K562 (cell line): ENCODE data around the gene ZNF124.
"Not testable (repeated sequence)": the region's sequence is repeated elsewhere in the genome, so short reads cannot be mapped to it uniquely, and the experiment has no call there.

ENCODE experiments used
- ARHGAP35 ChIP-seq: fragments of 450-650 bp; IDR thresholded peaks from 2 replicates; pipeline ENCODE4 v1.6.1; 2018; ENCODE audit not compliant: partially characterized antibody
- ESRRA ChIP-seq: fragments of 450-650 bp; IDR thresholded peaks from 2 replicates; pipeline ENCODE4 v1.6.1; 2014; ENCODE audit warnings: low read depth, mild to moderate bottlenecking, moderate library complexity, borderline replicate concordance
- GATAD2B ChIP-seq: fragments of 450-650 bp; IDR thresholded peaks from 2 replicates; pipeline ENCODE4 v1.6.1; 2017; ENCODE audit warnings: mild to moderate bottlenecking, borderline replicate concordance
- GTF2A2 ChIP-seq: IDR thresholded peaks from 2 replicates; pipeline ENCODE4 v1.6.1; 2016; ENCODE audit warnings: mild to moderate bottlenecking, missing genetic modification characterization, missing compliant biosample characterization
- HMG20B ChIP-seq: fragments of 250-450 bp; sonication (Bioruptor Pico); IDR thresholded peaks from 2 replicates; pipeline ENCODE4 v1.5.0; 2021; ENCODE audit warnings: mild to moderate bottlenecking
- POLR2H ChIP-seq: IDR thresholded peaks from 2 replicates; pipeline ENCODE4 v1.6.1; 2016; ENCODE audit warnings: missing genetic modification characterization, low read depth, mild to moderate bottlenecking, control low read depth, missing compliant biosample characterization, moderate library complexity
- ZNF583 ChIP-seq: fragments of 250-450 bp; sonication (Bioruptor Pico); IDR thresholded peaks from 2 replicates; pipeline ENCODE4 v1.4.0; 2020
- TF ChIP-seq, protein P1 (sequence below), 2 experiments: fragments of 450-650 bp; formaldehyde crosslinking in 1 of 2; IDR thresholded peaks; 2 replicates each; pipeline versions ENCODE4 v1.4.0 to v1.6.1; 2014 to 2020; ENCODE audit warnings: mild to moderate bottlenecking in 2 of 2, borderline replicate concordance in 1 of 2, low read depth in 1 of 2
- TF ChIP-seq, protein P2 (sequence below), 3 experiments: IDR thresholded peaks in 2 of 3; conservative IDR thresholded peaks in 1 of 3; 2 replicates each; pipeline ENCODE4 v1.5.1; 2011 to 2012; ENCODE audit warnings: low read length in 3 of 3, mild to moderate bottlenecking in 3 of 3, control low read depth in 2 of 3, improper control_type of control experiment in 1 of 3, inconsistent platforms in 1 of 3, low read depth in 1 of 3, mixed read lengths in 1 of 3, moderate library complexity in 1 of 3; ENCODE audit not compliant: insufficient read depth in 2 of 3
- TF ChIP-seq, protein P3 (sequence below): sonication (generic); formaldehyde crosslinking; IDR thresholded peaks from 2 replicates; pipeline ENCODE4 v1.5.0; 2020; ENCODE audit warnings: missing genetic modification reagents

DNA sequence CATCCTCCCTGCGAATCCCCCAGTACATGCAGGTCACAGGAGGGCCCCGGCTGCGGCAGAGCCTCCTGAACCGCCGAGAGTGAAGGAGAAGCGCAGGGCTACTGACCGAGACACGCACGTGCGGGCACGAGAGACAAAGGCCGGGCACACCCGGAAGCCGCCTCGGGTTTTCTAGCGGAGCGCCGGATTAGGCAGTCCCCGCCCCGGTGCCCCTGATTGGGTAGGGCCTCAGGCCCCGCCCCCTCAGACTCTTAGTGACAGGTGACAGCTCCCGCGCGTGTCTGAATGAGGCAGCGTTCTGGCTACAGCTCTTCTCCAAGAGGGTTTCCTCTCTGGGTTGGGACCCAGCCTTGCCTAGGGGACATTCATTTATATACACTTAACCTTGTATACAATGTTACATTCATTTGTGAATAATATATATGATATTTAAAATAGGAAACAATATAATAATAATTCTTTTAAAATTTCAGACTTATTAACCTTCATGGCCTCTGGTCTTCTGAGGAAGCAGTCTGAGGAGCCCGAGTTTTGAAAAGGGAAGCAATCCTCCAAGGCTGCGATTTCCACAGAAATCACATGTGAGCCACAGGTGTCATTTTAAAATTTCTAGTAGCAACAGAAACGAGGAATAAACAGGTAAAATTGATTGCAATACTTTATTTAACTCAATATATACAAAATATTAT is at the start of gene ZNF124:
- TF ChIP-seq GATAD2B; POLR2H (tag); ZNF583 (CRISPR knock-in tag); ARHGAP35; GTF2A2 (tag); ESRRA; HMG20B (CRISPR knock-in tag): not testable (repeated sequence)
- TF ChIP-seq, protein P1, sequence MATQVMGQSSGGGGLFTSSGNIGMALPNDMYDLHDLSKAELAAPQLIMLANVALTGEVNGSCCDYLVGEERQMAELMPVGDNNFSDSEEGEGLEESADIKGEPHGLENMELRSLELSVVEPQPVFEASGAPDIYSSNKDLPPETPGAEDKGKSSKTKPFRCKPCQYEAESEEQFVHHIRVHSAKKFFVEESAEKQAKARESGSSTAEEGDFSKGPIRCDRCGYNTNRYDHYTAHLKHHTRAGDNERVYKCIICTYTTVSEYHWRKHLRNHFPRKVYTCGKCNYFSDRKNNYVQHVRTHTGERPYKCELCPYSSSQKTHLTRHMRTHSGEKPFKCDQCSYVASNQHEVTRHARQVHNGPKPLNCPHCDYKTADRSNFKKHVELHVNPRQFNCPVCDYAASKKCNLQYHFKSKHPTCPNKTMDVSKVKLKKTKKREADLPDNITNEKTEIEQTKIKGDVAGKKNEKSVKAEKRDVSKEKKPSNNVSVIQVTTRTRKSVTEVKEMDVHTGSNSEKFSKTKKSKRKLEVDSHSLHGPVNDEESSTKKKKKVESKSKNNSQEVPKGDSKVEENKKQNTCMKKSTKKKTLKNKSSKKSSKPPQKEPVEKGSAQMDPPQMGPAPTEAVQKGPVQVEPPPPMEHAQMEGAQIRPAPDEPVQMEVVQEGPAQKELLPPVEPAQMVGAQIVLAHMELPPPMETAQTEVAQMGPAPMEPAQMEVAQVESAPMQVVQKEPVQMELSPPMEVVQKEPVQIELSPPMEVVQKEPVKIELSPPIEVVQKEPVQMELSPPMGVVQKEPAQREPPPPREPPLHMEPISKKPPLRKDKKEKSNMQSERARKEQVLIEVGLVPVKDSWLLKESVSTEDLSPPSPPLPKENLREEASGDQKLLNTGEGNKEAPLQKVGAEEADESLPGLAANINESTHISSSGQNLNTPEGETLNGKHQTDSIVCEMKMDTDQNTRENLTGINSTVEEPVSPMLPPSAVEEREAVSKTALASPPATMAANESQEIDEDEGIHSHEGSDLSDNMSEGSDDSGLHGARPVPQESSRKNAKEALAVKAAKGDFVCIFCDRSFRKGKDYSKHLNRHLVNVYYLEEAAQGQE (IDR thresholded peaks at IDR 0.05; ENCODE audit: borderline replicate concordance): not testable (repeated sequence)
- TF ChIP-seq, protein P1 (CRISPR knock-in tag; IDR thresholded peaks at IDR 0.05; ENCODE audit: low read depth): not testable (repeated sequence)
- TF ChIP-seq, protein P2, sequence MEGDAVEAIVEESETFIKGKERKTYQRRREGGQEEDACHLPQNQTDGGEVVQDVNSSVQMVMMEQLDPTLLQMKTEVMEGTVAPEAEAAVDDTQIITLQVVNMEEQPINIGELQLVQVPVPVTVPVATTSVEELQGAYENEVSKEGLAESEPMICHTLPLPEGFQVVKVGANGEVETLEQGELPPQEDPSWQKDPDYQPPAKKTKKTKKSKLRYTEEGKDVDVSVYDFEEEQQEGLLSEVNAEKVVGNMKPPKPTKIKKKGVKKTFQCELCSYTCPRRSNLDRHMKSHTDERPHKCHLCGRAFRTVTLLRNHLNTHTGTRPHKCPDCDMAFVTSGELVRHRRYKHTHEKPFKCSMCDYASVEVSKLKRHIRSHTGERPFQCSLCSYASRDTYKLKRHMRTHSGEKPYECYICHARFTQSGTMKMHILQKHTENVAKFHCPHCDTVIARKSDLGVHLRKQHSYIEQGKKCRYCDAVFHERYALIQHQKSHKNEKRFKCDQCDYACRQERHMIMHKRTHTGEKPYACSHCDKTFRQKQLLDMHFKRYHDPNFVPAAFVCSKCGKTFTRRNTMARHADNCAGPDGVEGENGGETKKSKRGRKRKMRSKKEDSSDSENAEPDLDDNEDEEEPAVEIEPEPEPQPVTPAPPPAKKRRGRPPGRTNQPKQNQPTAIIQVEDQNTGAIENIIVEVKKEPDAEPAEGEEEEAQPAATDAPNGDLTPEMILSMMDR (IDR thresholded peaks at IDR 0.05 in 2 of 3, conservative IDR thresholded peaks at IDR 0.05 in 1 of 3; ENCODE audit: insufficient read depth in 2 of 3, low read depth in 1 of 3, low read length in 3 of 3): not testable (repeated sequence)
- TF ChIP-seq, protein P3, sequence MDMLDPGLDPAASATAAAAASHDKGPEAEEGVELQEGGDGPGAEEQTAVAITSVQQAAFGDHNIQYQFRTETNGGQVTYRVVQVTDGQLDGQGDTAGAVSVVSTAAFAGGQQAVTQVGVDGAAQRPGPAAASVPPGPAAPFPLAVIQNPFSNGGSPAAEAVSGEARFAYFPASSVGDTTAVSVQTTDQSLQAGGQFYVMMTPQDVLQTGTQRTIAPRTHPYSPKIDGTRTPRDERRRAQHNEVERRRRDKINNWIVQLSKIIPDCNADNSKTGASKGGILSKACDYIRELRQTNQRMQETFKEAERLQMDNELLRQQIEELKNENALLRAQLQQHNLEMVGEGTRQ: not testable (repeated sequence)
